ENCODE measurements around the gene ATP5ME. TPM values are rescaled to one million over a fixed set of nuclear protein-coding genes. Genes with fewer than 3 reads are reported as not detected.
"Not testable (repeated sequence)": the region's sequence is repeated elsewhere in the genome, so short reads cannot be mapped to it uniquely, and the experiment has no call there.

The ATP5ME gene
- total RNA-seq, 2 donors from 2014 or later = 383 to 496 TPM

GRCh38 chr4:649751-650310 lies 24.2 kb downstream of the ATP5ME start:
- intact Hi-C loops (cut with DNase I, micrococcal nuclease) = no loop called here
- DNase-seq = no peak
- no peak for ATAC-seq

GRCh38 chr4:649293-649625 lies 24.8 kb downstream of the ATP5ME start:
- DNase-seq (no peak), ATAC-seq (no peak)
- intact Hi-C loops (cut with DNase I, micrococcal nuclease) = no loop called here

DNA sequence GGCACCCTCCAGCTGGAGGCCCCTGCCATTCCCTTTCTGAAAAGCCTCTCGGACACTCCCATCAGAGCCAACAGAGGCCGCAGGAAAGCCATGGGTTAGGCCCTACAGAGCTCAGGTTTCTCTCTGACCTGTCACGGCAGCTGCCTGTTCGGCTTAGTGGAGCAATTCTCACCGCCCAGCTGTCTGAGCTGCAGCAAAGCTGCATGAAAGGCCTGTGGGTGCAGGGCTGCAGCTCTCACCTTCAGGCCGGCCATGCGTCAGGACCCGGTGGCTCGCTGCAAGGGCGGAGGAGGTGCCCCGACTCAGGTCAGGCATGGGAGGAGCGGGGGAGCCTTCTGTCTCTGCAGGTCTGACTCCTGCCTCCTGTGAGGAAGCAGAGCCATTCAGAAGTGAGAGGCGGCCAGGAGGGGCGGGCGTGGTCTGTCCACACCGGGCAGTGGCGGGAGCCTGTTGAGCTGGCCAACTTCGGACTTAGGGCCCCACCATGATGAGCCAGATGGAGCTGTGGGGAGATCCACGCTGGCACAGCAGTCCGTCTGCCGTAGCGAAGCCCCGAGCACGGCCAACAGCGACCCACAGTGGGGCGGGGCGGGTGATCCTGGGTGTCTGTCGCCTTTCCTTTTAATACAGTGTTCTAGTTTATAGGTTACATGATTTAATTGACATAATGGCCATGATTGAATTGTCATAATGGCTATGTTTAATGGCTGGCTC lies 25.3 kb downstream of the ATP5ME start:
- ATAC-seq (no peak), DNase-seq (no peak)
- intact Hi-C loops (cut with DNase I, micrococcal nuclease) = no loop called here

DNA sequence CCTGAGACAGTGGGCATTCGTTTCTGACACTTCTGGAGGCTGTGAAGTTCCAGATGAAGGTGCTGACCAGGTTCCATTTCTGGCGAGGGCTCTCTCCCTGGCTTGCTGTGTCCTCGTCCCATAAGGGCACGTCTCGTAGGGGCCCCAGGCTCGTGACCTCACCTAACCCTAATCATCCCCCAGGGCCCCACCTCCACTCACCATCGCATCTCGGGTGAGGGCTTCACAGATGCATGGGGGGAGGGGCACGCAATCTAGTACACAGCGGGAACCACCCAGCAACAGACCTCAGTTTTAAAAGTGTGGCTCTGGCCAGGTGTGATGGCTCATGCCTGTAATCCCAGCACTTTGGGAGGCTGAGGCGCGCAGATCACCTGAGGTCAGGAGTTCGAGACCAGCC lies 26.6 kb downstream of the ATP5ME start:
- ATAC-seq (no peak), DNase-seq (no peak)
- intact Hi-C loops (cut with DNase I, micrococcal nuclease) = no loop called here

DNA sequence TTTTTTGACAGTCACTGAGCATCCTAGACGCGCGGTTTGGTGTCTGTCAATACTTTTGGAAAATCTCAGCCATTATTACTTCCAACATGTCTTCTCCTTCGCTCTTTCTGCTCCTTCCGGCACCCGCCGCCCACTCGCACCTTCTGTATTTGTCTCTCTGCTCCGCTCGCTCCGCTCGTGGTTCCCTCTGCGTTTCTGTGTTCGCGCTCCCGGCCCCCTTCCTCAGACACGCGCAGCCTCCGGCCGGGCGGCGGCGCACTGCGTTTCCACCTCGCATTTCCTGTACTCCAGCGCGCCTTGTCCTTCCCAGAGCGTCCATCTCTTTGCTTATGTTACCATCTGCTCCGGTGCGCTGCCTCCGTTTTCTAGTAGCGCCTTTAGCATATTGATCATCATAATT lies 27.6 kb downstream of the ATP5ME start:
- no peak for DNase-seq
- intact Hi-C loops (cut with DNase I, micrococcal nuclease) = no loop called here
- ATAC-seq = no peak

DNA sequence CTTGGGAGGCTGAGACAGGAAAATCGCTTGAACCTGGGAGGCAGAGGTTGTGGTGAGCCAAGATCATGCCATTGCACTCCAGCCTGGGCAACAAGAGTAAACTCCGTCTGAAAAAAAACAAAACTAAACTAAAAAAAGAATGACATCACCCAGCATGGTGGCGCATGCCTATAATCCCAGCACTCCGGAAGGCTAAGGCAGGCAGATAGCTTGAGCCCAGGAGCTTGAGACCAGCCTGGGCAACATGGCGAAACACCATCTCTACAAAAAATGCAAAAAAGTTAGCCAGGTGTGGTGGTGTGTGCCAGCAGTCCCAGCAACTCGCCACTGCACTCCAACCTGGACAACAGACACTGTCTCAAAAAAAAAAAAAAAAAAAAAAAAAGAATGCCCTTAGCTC lies 31.7 kb downstream of the ATP5ME start:
- intact Hi-C loops (cut with DNase I, micrococcal nuclease); ATAC-seq; DNase-seq: not testable (repeated sequence)

GRCh38 chr4:637536-638280 lies 36.4 kb downstream of the ATP5ME start:
- no peak for DNase-seq
- no peak for ATAC-seq
- intact Hi-C loops (cut with DNase I, micrococcal nuclease) = no loop called here

DNA sequence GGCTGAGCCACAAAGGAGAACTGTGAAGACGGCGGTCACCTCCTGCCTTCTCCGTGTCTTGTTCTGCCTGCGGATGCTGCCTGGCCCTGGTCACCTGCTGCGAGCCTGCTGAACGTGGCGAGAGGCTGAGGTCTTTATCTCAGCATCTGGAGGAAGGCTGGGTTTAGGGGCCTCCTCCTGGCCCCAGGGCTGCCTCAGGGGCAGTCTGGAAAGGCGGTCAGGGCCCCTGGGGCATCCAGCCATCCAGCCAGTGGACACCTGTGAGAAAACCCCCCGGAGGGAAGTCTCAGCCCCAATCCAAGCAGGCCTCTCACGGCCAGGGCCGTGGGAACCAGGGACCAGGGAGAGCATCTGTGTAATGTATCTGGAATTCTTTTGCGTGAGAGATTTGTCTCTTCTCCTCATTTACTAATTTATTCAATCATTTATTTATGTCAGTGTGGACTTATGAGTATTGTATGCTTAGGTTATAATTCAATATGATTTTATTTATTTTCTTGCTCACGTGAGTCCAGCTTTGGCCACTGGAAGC lies 37.4 kb downstream of the ATP5ME start:
- ATAC-seq (no peak), DNase-seq (no peak)
- intact Hi-C loops (cut with DNase I, micrococcal nuclease) = no loop called here

- intact Hi-C loops (cut with DNase I, micrococcal nuclease) = no loop called here
- DNase-seq (no peak), ATAC-seq (no peak)
Observed at GRCh38 chr4:635851-636627, 38.0 kb downstream of the ATP5ME start.

DNA sequence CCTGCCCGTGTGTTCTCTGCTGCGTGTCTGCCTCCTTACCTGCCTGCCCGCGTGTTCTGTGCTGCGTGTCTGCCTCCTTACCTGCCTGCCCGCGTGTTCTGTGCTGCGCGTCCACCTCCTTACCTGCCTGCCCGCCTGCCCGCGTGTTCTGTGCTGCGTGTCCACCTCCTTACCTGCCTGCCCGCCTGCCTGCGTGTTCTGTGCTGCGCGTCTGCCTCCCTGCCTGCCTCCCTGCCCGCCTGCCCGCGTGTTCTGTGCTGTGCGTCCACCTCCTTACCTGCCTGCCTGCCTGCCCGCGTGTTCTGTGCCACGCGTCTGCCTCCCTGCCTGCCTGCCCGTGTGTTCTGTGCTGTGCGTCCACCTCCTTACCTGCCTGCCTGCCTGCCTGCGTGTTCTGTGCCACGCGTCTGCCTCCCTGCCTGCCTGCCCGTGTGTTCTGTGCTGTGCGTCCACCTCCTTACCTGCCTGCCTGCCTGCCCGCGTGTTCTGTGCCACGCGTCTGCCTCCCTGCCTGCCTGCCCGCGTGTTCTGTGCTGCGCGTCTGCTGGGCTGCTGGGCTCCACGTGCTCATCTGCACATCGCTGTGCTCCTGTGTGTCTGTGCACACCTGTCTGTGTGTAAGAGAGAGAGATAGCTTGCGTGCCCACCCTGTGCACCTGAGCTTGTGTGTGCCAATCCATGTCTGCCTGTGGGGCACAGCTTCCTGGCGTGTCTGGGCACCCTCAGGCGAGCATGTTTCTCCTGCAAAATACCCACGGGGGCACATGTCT lies 38.8 kb downstream of the ATP5ME start:
- intact Hi-C loops (cut with DNase I, micrococcal nuclease); ATAC-seq; DNase-seq: not testable (repeated sequence)

DNA sequence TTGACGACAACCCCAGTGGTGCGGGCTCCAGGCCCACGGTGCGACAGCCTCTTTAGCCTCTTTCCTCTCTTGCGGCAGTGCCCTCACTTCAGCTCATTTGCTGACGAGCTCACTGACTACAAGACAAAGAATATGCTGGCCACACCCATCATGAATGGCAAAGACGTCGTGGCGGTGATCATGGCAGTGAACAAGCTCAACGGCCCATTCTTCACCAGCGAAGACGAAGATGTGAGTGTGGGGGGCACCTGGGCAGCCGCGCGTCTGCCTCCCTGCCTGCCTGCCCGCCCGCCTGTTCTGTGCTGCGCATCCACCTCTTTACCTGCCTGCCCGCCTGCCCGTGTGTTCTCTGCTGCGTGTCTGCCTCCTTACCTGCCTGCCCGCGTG lies 39.5 kb downstream of the ATP5ME start:
- intact Hi-C loops (cut with DNase I, micrococcal nuclease) = no loop called here
- DNase-seq = no peak
- no peak for ATAC-seq

- ATAC-seq = no peak
- no peak for DNase-seq
Observed at GRCh38 chr4:633976-634598, 40.0 kb downstream of the ATP5ME start.

DNA sequence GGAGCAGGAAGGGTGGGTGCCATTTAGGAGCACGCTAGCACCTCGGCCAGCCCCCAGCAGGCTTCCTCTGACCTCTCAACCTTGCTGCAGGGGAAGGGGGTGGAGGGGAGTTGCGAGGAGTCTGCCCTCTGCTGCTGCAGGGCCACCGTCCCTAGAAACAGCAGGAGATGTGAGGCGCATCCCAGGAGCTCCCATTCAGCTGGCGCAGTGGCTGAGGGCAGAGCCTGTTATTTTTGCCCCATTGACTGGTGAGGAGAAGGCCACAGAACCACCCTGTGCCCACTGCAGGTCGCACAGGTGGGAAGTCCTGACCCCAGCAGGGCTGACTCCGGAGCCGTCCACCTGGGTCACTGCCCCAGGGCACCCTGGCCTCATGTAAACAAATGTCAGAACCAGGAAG lies 40.7 kb downstream of the ATP5ME start:
- intact Hi-C loops (cut with DNase I, micrococcal nuclease) = no loop called here
- no peak for ATAC-seq
- DNase-seq = no peak

More at GRCh38 chr4:633976-634598, 40.0 kb downstream of the ATP5ME start:
- intact Hi-C loops (cut with DNase I, micrococcal nuclease) = no loop called here

DNA sequence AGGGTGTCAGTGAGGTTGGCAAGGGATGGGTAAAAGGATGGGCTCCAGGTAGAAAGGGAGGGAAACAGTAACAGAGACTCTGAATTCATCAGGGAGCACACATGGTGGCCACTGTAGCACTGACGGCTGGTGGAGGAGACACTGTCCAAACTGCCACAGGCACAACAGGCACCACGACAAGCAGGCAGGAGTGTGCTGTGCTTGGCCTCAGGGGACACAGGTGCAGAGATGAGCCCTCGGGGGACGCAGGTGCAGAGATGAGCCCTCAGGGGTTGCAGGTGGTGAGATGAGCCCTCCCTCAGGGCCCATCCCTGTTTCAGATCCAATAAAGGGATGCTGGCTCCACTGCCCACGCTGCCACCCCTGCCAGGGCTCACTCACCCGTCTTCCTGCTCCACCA lies 41.1 kb downstream of the ATP5ME start:
- ATAC-seq (no peak), DNase-seq (no peak)
- intact Hi-C loops (cut with DNase I, micrococcal nuclease) = no loop called here

GRCh38 chr4:632196-632790 lies 41.8 kb downstream of the ATP5ME start:
- ATAC-seq = no peak
- DNase-seq = no peak
- intact Hi-C loops (cut with DNase I, micrococcal nuclease) = no loop called here

DNA sequence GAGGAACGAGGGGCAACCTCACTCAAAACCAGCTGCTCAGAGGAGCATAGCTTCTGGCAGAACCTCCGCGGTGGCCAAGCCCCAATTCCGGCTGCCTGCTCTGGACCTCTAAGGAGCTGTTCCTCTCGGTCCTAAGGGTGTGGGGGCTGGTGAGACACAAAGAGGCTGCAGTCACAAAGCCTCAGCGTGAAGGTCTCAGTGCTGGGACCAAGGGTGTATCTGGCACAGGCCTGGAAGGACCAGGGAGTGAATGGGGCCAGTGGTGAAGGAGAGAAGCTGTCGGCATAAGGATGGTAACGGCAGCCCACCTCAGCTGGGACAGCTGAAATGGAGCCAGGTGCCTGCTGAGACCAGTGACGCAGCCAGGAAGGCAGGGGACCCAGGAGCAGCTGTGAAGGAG lies 43.4 kb downstream of the ATP5ME start:
- DNase-seq = no peak
- intact Hi-C loops (cut with DNase I, micrococcal nuclease) = no loop called here
- ATAC-seq = no peak

GRCh38 chr4:629915-630641 lies 44.0 kb downstream of the ATP5ME start:
- intact Hi-C loops (cut with DNase I, micrococcal nuclease) = no loop called here
- no peak for ATAC-seq
- no peak for DNase-seq

DNA sequence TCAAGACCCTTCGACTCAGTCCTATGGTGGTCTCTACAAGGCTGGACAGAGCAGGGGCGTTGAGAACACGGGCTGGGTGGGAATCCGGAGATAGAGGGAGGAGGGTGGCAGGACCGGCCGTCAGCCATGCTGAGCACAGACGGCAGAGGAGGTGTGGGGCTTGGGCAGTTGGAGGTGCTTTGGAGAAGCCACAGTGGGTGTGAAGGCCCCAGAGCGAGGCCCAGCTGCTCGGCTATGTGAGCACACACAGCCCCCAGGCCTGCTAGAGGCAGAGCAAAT lies 44.5 kb downstream of the ATP5ME start:
- intact Hi-C loops (cut with DNase I, micrococcal nuclease) = no loop called here
- no peak for DNase-seq
- no peak for ATAC-seq
